Measurements from ENCODE around the gene PTPN1. TPM values are rescaled to one million over a fixed set of nuclear protein-coding genes. Genes with fewer than 3 reads are reported as not detected.
"Not testable (repeated sequence)": the region's sequence is repeated elsewhere in the genome, so short reads cannot be mapped to it uniquely, and the experiment has no call there.

The PTPN1 gene
- total RNA-seq, 1 donor from 2014 or later = 25.7 TPM

GRCh38 chr20:50537546-50538201 lies 27.5 kb downstream of the PTPN1 start:
- peaks cover 69% of the 10 kb centered on the region for H3K4me1 ChIP-seq
- intact Hi-C loops (cut with micrococcal nuclease) = no loop called here
- no peak overlapping the region for H3K4me3 ChIP-seq
- no peak overlapping the region for H3K27ac ChIP-seq (replicated peaks)
- DNase-seq = no peak
- TF ChIP-seq CTCF (IDR thresholded peaks at IDR 0.05; ENCODE audit: borderline replicate concordance) = no peak
- no peaks in the 10 kb centered on the region for H3K36me3 ChIP-seq
- no peaks in the 10 kb centered on the region for H3K9me3 ChIP-seq (replicated peaks)
- no peaks in the 10 kb centered on the region for H3K27me3 ChIP-seq (ENCODE audit: low read depth)

GRCh38 chr20:50538276-50538675 lies 28.1 kb downstream of the PTPN1 start:
- H3K4me1 ChIP-seq = peaks cover 69% of the 10 kb centered on the region
- H3K27me3 ChIP-seq (ENCODE audit: low read depth) = no peaks in the 10 kb centered on the region
- no peak overlapping the region for H3K27ac ChIP-seq (replicated peaks)
- TF ChIP-seq CTCF (IDR thresholded peaks at IDR 0.05; ENCODE audit: borderline replicate concordance) = no peak
- H3K4me3 ChIP-seq = no peak overlapping the region
- DNase-seq = no peak
- intact Hi-C loops (cut with micrococcal nuclease) = no loop called here
- no peaks in the 10 kb centered on the region for H3K9me3 ChIP-seq (replicated peaks)
- no peaks in the 10 kb centered on the region for H3K36me3 ChIP-seq

GRCh38 chr20:50539798-50540197 lies 29.6 kb downstream of the PTPN1 start:
- H3K27me3 ChIP-seq (ENCODE audit: low read depth); H3K9me3 ChIP-seq (replicated peaks); H3K27ac ChIP-seq (replicated peaks); intact Hi-C loops (cut with micrococcal nuclease); H3K36me3 ChIP-seq; DNase-seq; H3K4me3 ChIP-seq: not testable (repeated sequence)
- H3K4me1 ChIP-seq = peaks cover 77% of the 10 kb centered on the region

GRCh38 chr20:50540620-50541605 lies 30.7 kb downstream of the PTPN1 start:
- Histone ChIP-seq H3K27me3 (ENCODE audit: low read depth) (no peaks in the 10 kb centered on the region), H3K27ac (replicated peaks) (peak overlapping the region; percentile 78), H3K9me3 (replicated peaks) (no peaks in the 10 kb centered on the region), H3K4me1 (peaks cover 81% of the 10 kb centered on the region), H3K4me3 (no peak overlapping the region), H3K36me3 (no peaks in the 10 kb centered on the region)
- intact Hi-C loops (cut with micrococcal nuclease) = no loop called here
- TF ChIP-seq CTCF (IDR thresholded peaks at IDR 0.05; ENCODE audit: borderline replicate concordance) = no peak
- no peak for DNase-seq

GRCh38 chr20:50541606-50542041 lies 31.4 kb downstream of the PTPN1 start:
- Histone ChIP-seq H3K27me3 (ENCODE audit: low read depth) (no peaks in the 10 kb centered on the region), H3K27ac (replicated peaks) (peak overlapping the region; percentile 78), H3K4me1 (peaks cover 81% of the 10 kb centered on the region), H3K36me3 (no peaks in the 10 kb centered on the region), H3K4me3 (no peak overlapping the region), H3K9me3 (replicated peaks) (no peaks in the 10 kb centered on the region)
- intact Hi-C loops (cut with micrococcal nuclease) = no loop called here
- TF ChIP-seq CTCF (IDR thresholded peaks at IDR 0.05; ENCODE audit: borderline replicate concordance) = no peak
- no peak for DNase-seq

All from left ventricle myocardium inferior (tissue), 1 donor.